Hepatic stellate cell (primary cell): ENCODE results near the gene CWC25.
A peak's percentile ranks its signal among the peaks of the same experiment; 100 is the strongest.

ENCODE experiments used
- DNase-seq: peaks from one replicate; pipeline ENCODE4 v3.0.0; 2011; ENCODE audit warnings: low spot score

CWC25 gene

GRCh38 chr17:38783227-38783626 lies 41.9 kb downstream of the CWC25 start:
- no peak for DNase-seq

DNA sequence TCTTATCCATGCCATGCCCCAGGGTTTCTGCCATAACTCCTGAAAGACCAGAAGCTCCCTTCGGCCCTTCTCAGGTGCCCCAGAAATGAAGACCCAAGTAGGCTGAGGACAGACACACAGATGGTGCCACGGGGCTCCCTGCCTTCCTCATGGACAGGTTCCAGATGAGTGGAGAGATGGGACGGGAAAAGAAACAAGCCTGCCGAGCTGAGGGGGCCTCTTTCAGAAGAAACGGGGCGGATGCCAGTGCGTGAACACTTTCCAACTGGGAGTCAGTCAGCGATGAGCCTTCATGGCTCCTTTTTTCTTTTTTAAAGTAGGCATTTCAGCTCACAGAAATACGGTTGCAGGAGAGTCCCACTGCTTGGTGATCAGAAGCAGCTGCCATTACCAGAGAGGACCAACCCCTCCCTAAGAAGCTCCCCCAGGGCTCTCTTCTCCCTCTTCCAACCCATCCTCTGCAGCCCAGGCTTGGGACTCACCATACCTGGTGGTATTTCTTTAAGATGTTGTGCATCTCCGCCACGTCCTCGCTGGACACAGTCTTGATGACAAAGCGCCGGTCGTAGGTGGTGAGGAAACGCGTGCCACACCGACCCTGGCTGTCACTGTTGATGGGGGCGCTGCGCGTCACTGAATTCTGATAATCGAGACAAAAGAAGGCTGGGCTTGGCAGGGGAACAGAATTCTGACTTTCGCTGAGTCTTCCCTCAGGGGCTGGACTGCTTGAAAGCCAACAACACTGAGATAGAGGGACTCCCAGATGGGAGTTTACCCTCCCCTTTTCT lies 45.0 kb downstream of the CWC25 start:
- DNase-seq, result no peak

DNA sequence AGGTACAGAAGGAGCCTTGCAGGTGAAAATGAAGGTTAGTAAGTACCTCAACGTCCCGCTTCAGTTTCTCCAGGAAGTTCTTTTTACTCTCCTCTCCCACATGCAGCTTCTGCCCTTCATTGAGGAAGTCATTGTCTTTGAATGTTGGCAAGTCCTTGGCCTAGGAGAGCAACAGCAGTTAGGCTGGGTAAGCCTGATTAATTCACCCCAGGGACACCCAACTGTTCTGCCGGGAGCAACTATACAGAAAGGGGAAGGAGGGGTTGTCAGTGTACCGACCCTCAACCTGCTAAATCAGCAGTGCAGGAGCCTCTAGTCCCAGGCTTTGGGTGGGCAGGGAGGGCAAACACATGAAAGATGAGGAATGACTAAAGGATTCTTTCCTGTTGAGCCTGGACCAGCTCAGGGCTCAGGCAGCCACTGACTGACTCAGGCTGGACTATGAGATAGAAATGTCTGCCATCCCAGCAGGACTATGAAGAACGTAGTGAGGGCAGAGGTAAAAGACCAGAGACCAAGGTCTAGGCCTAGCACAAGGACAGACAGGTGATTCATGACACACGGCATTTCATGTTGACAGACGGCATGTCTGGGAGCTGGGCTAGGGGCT lies 47.4 kb downstream of the CWC25 start:
- no peak for DNase-seq

DNA sequence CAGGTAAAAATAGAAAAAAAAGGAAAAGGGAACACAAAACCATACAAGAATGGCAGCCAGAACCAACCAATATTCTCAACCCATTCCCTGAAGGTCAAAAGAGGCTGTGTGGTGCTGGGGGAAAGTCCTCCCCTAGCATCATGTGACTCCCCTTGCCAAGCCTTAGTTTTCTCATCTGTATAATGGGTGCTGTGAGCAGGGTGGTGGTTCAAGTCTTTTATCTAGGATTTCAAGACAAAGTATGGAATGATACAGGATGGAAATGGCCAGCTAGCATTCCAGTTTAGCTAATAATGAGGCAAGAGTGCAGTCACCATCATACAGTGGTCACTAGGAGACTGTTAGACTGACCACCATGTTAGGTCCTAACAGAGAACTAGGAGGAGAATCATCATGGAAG lies 51.9 kb downstream of the CWC25 start:
- no peak for DNase-seq

GRCh38 chr17:38768417-38768816 lies 56.7 kb downstream of the CWC25 start:
- DNase-seq, result no peak

DNA sequence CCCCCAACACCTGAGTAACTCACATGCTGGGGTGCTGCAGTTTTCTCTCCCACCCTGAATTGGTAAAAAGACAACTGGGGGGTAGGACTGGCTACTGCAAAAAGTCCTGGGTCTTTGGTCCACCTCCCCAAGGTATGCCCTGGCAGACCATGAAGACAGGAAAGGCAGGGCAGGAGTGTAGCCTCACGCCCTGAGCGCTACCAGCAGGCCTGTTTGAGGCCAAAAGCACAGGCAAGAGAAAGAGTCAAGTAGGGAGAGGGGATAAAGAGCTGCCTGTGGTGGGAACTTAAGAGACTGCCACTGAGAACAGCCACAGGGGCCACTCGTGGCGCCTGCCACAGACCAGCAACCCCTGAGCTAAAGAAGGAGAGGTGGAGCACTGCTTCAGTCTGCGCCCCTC lies 58.8 kb downstream of the CWC25 start:
- no peak for DNase-seq

DNA sequence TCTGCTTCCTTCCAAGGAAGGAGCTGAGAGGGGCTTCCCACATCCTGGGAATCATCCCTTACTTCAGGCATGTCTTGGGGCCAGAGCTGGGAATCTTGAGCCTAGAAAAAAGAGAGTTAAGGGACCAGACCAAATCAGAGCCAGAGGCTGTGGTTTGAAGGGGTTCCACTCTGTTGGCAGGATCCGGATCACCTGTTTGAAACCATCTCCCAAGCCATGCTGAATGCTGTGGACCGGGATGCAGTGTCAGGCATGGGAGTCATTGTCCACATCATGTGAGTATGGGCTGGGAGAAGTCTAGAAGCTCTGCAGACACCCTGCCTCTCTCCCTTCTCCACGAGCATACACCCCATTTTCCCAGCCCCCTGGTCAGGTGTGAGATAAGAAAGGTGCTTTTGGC lies 62.9 kb downstream of the CWC25 start:
- no peak for DNase-seq

DNA sequence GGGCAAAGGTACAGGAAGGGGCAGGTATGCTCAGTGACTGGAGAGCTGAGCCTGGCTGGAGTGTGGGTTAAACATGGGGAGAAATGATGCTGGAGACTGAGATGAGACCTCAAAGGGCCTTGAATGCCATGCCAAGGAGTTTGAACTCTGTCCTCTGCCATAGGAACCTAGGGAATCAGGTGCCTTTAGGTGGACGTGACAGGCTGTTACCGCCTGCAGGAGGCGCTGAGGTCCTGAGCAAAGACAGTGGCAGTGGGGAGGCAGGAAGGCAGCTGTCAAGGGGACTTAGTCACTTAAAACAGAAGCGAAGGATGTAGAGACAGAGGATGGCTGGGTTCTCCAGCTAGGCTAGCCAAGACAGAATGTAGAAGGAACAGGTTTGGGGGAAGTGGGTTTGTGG lies 63.5 kb downstream of the CWC25 start:
- DNase-seq, result no peak

DNA sequence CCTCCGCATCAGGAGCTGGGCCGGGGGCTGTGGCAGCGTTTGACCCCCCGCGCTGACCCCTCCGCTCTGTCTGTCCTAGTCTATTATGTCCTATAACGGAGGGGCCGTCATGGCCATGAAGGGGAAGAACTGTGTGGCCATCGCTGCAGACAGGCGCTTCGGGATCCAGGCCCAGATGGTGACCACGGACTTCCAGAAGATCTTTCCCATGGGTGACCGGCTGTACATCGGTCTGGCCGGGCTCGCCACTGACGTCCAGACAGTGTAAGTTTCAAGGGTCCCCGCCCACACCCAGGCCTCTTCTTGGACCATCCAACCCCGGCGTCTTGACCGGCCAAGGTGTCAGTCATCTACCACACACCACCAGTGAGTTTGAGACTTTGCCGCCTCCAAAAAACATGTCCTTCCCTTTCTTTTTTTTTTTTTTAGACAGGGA lies 72.0 kb downstream of the CWC25 start:
- no peak for DNase-seq

GRCh38 chr17:38752308-38753070 lies 72.6 kb downstream of the CWC25 start, which contains the start of gene PSMB3:
Gene PSMB3 (plus strand): TSS chr17:38752741. CDS start chr17:38752827, 86 bp downstream.
- peak; percentile 99 for DNase-seq

DNA sequence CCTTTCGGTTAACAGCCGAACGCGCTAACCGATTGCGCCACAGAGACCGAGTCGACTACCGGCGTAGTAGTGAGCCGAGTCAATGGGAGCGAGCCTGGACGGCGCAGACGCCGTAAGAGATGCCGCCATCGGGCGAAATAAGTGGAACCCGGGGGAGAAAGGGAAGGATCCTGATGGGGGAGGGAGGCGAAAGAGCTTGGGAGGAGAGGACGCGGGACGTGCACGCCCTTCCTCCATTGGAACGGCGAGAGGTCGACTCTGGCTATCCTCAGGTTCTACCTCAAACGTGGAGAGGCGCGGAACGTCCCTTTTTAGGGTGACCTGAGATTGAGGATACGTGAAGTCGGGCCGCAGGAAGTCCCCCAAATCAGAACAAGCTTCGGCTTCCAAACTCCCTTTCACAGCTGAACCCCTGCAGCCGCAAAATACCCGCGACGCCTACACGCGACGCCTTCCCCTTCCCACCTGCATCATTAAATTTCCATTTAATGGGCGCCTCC lies 73.3 kb downstream of the CWC25 start:
- peak; percentile 87 for DNase-seq

GRCh38 chr17:38751144-38751807 lies 73.8 kb downstream of the CWC25 start:
- no peak for DNase-seq
